ENCODE measurements around the gene OSBPL8. TPM values are rescaled to one million over a fixed set of nuclear protein-coding genes. Genes with fewer than 3 reads are reported as not detected.

The OSBPL8 gene
- total RNA-seq, 1 experiment from 2014 or later: 81.7 TPM

DNA sequence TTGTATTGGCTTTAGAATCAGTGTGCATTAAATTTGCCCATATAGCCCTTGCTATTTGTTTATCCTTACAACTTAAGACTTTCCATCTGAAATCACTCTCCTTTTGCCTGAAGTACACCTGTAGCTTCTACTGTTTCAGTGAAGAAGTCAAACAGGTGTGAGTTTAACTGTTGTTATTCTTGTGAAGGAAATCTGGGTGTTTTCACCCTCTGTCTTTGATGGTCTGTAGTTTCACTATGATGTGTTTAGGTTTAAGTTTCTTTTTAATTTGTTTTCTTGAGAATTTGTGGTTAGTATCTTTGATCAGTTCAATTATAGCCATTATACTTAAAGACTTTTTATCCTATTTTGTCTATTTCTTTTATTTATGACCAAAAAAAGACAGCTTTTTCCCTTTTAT is 142.5 kb downstream of the OSBPL8 start:
- H3K9me3 Mint-ChIP-seq: no peaks in the 10 kb centered on the region
- TF ChIP-seq ZNF423 (CRISPR knock-in tag; IDR thresholded peaks at IDR 0.05) (no peak), GABPB1 (CRISPR knock-in tag; IDR thresholded peaks at IDR 0.05) (no peak), ZNF138 (CRISPR knock-in tag; conservative IDR thresholded peaks at IDR 0.05) (no peak), TEAD1 (CRISPR knock-in tag; IDR thresholded peaks at IDR 0.05) (no peak)
- TF ChIP-seq, protein P1, sequence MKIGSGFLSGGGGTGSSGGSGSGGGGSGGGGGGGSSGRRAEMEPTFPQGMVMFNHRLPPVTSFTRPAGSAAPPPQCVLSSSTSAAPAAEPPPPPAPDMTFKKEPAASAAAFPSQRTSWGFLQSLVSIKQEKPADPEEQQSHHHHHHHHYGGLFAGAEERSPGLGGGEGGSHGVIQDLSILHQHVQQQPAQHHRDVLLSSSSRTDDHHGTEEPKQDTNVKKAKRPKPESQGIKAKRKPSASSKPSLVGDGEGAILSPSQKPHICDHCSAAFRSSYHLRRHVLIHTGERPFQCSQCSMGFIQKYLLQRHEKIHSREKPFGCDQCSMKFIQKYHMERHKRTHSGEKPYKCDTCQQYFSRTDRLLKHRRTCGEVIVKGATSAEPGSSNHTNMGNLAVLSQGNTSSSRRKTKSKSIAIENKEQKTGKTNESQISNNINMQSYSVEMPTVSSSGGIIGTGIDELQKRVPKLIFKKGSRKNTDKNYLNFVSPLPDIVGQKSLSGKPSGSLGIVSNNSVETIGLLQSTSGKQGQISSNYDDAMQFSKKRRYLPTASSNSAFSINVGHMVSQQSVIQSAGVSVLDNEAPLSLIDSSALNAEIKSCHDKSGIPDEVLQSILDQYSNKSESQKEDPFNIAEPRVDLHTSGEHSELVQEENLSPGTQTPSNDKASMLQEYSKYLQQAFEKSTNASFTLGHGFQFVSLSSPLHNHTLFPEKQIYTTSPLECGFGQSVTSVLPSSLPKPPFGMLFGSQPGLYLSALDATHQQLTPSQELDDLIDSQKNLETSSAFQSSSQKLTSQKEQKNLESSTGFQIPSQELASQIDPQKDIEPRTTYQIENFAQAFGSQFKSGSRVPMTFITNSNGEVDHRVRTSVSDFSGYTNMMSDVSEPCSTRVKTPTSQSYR (CRISPR knock-in tag; IDR thresholded peaks at IDR 0.05): no peak
- TF ChIP-seq, protein P2, sequence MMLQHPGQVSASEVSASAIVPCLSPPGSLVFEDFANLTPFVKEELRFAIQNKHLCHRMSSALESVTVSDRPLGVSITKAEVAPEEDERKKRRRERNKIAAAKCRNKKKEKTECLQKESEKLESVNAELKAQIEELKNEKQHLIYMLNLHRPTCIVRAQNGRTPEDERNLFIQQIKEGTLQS (CRISPR knock-in tag; conservative IDR thresholded peaks at IDR 0.05): no peak
- TF ChIP-seq, protein P3, sequence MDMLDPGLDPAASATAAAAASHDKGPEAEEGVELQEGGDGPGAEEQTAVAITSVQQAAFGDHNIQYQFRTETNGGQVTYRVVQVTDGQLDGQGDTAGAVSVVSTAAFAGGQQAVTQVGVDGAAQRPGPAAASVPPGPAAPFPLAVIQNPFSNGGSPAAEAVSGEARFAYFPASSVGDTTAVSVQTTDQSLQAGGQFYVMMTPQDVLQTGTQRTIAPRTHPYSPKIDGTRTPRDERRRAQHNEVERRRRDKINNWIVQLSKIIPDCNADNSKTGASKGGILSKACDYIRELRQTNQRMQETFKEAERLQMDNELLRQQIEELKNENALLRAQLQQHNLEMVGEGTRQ (CRISPR knock-in tag; IDR thresholded peaks at IDR 0.05): no peak
- TF ChIP-seq, protein P4, sequence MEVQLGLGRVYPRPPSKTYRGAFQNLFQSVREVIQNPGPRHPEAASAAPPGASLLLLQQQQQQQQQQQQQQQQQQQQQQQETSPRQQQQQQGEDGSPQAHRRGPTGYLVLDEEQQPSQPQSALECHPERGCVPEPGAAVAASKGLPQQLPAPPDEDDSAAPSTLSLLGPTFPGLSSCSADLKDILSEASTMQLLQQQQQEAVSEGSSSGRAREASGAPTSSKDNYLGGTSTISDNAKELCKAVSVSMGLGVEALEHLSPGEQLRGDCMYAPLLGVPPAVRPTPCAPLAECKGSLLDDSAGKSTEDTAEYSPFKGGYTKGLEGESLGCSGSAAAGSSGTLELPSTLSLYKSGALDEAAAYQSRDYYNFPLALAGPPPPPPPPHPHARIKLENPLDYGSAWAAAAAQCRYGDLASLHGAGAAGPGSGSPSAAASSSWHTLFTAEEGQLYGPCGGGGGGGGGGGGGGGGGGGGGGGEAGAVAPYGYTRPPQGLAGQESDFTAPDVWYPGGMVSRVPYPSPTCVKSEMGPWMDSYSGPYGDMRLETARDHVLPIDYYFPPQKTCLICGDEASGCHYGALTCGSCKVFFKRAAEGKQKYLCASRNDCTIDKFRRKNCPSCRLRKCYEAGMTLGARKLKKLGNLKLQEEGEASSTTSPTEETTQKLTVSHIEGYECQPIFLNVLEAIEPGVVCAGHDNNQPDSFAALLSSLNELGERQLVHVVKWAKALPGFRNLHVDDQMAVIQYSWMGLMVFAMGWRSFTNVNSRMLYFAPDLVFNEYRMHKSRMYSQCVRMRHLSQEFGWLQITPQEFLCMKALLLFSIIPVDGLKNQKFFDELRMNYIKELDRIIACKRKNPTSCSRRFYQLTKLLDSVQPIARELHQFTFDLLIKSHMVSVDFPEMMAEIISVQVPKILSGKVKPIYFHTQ (CRISPR knock-in tag; IDR thresholded peaks at IDR 0.05): no peak
- TF ChIP-seq, protein P5, sequence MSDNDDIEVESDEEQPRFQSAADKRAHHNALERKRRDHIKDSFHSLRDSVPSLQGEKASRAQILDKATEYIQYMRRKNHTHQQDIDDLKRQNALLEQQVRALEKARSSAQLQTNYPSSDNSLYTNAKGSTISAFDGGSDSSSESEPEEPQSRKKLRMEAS (CRISPR knock-in tag; IDR thresholded peaks at IDR 0.05): no peak
- TF ChIP-seq, protein P6, sequence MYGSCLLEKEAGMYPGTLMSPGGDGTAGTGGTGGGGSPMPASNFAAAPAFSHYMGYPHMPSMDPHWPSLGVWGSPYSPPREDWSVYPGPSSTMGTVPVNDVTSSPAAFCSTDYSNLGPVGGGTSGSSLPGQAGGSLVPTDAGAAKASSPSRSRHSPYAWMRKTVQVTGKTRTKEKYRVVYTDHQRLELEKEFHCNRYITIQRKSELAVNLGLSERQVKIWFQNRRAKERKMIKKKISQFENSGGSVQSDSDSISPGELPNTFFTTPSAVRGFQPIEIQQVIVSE (CRISPR knock-in tag; IDR thresholded peaks at IDR 0.05; ENCODE audit: borderline replicate concordance): no peak
- TF ChIP-seq, protein P7, sequence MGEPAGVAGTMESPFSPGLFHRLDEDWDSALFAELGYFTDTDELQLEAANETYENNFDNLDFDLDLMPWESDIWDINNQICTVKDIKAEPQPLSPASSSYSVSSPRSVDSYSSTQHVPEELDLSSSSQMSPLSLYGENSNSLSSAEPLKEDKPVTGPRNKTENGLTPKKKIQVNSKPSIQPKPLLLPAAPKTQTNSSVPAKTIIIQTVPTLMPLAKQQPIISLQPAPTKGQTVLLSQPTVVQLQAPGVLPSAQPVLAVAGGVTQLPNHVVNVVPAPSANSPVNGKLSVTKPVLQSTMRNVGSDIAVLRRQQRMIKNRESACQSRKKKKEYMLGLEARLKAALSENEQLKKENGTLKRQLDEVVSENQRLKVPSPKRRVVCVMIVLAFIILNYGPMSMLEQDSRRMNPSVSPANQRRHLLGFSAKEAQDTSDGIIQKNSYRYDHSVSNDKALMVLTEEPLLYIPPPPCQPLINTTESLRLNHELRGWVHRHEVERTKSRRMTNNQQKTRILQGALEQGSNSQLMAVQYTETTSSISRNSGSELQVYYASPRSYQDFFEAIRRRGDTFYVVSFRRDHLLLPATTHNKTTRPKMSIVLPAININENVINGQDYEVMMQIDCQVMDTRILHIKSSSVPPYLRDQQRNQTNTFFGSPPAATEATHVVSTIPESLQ (CRISPR knock-in tag; IDR thresholded peaks at IDR 0.05): no peak
- TF ChIP-seq, protein P8, sequence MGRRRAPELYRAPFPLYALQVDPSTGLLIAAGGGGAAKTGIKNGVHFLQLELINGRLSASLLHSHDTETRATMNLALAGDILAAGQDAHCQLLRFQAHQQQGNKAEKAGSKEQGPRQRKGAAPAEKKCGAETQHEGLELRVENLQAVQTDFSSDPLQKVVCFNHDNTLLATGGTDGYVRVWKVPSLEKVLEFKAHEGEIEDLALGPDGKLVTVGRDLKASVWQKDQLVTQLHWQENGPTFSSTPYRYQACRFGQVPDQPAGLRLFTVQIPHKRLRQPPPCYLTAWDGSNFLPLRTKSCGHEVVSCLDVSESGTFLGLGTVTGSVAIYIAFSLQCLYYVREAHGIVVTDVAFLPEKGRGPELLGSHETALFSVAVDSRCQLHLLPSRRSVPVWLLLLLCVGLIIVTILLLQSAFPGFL (CRISPR knock-in tag; IDR thresholded peaks at IDR 0.05; ENCODE audit: borderline replicate concordance): no peak
- no peaks in the 10 kb centered on the region for H3K36me3 Mint-ChIP-seq
- ChIA-PET CTCF (interaction anchor here (0.7 kb wide), 1 partner anchor 514 kb away, joined by 5 read pairs; no protein-coding TSS in a partner anchor), POLR2A (no interaction called here)
- H3K4me1 Mint-ChIP-seq: no peaks in the 10 kb centered on the region
- H3K27ac Mint-ChIP-seq: no peak overlapping the region
- ATAC-seq (no peak), DNase-seq (ENCODE audit: low spot score) (no peak)
- no peaks in the 10 kb centered on the region for H3K27me3 Mint-ChIP-seq (ENCODE audit: low read depth)
- no peak overlapping the region for H3K4me3 Mint-ChIP-seq

DNA sequence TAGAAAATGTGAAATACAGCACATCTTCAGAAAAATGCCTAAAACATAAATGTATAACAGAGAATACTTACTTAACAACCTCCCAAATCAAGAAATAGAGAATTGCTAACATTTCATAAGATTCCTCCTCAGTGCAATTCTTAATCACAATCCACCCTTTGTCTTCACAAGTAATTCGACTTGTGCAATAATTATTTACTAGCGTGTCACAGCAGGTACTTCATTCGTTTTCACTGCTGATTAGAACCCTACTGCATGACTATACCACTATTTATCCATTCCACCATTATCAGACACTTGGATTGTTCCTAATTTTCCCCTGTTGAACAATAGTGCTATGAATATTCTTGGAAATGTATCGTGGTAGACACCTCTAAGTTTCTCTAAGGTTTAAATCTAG is 146.4 kb downstream of the OSBPL8 start:
- DNase-seq (ENCODE audit: low spot score) (no peak), ATAC-seq (no peak)
- H3K36me3 Mint-ChIP-seq: no peaks in the 10 kb centered on the region
- H3K27ac Mint-ChIP-seq: no peak overlapping the region
- H3K4me3 Mint-ChIP-seq: no peak overlapping the region
- ChIA-PET CTCF (interaction anchor here (0.5 kb wide), 1 partner anchor 139 kb away, joined by 5 read pairs; no protein-coding TSS in a partner anchor), POLR2A (no interaction called here)
- no peaks in the 10 kb centered on the region for H3K9me3 Mint-ChIP-seq
- no peaks in the 10 kb centered on the region for H3K27me3 Mint-ChIP-seq (ENCODE audit: low read depth)
- H3K4me1 Mint-ChIP-seq: no peaks in the 10 kb centered on the region
- TF ChIP-seq FOXP1 (CRISPR knock-in tag; IDR thresholded peaks at IDR 0.05; ENCODE audit: borderline replicate concordance): no peak
- TF ChIP-seq, protein P4 (CRISPR knock-in tag; IDR thresholded peaks at IDR 0.05): no peak
- TF ChIP-seq JUN (CRISPR knock-in tag; IDR thresholded peaks at IDR 0.05): no peak
- TF ChIP-seq, protein P9, sequence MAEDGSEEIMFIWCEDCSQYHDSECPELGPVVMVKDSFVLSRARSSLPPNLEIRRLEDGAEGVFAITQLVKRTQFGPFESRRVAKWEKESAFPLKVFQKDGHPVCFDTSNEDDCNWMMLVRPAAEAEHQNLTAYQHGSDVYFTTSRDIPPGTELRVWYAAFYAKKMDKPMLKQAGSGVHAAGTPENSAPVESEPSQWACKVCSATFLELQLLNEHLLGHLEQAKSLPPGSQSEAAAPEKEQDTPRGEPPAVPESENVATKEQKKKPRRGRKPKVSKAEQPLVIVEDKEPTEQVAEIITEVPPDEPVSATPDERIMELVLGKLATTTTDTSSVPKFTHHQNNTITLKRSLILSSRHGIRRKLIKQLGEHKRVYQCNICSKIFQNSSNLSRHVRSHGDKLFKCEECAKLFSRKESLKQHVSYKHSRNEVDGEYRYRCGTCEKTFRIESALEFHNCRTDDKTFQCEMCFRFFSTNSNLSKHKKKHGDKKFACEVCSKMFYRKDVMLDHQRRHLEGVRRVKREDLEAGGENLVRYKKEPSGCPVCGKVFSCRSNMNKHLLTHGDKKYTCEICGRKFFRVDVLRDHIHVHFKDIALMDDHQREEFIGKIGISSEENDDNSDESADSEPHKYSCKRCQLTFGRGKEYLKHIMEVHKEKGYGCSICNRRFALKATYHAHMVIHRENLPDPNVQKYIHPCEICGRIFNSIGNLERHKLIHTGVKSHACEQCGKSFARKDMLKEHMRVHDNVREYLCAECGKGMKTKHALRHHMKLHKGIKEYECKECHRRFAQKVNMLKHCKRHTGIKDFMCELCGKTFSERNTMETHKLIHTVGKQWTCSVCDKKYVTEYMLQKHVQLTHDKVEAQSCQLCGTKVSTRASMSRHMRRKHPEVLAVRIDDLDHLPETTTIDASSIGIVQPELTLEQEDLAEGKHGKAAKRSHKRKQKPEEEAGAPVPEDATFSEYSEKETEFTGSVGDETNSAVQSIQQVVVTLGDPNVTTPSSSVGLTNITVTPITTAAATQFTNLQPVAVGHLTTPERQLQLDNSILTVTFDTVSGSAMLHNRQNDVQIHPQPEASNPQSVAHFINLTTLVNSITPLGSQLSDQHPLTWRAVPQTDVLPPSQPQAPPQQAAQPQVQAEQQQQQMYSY (CRISPR knock-in tag; IDR thresholded peaks at IDR 0.05): no peak
- TF ChIP-seq ESRRA (CRISPR knock-in tag; IDR thresholded peaks at IDR 0.05; ENCODE audit: borderline replicate concordance): no peak

Data from WTC11 (cell line).